Liver (tissue), 3 donors: Measurements from ENCODE around the gene NR0B2.
"Not testable (repeated sequence)": the region's sequence is repeated elsewhere in the genome, so short reads cannot be mapped to it uniquely, and the experiment has no call there.

Source experiments
- CTCF ChIP-seq: fragments of 150-350 bp; IDR thresholded peaks from 2 replicates; pipeline ENCODE4 v1.5.1; 2017; ENCODE audit warnings: improper control_type of control experiment, low read depth, low read length; ENCODE audit not compliant: missing input control
- EGR1 ChIP-seq, 2 donors: IDR thresholded peaks; 2 replicates each; pipeline ENCODE4 v1.6.1; 2016 to 2018; ENCODE audit warnings: antibody characterized with exemption in 2 of 2, low read depth in 2 of 2
- FOXA1 ChIP-seq: IDR thresholded peaks from 2 replicates; pipeline ENCODE4 v1.6.1; 2016; ENCODE audit warnings: antibody characterized with exemption
- GABPA ChIP-seq, 2 donors: IDR thresholded peaks in 1 of 2; conservative IDR thresholded peaks in 1 of 2; 2 replicates each; pipeline ENCODE4 v1.6.1; 2016; ENCODE audit warnings: antibody characterized with exemption in 2 of 2, mild to moderate bottlenecking in 1 of 2, moderate library complexity in 1 of 2
- JUND ChIP-seq, 2 donors: IDR thresholded peaks; 2 replicates each; pipeline ENCODE4 v1.6.1; 2016; ENCODE audit warnings: antibody characterized with exemption in 2 of 2
- NR2F2 ChIP-seq: IDR thresholded peaks from 2 replicates; pipeline ENCODE4 v1.6.1; 2016; ENCODE audit warnings: antibody characterized with exemption
- RAD21 ChIP-seq, 2 donors: IDR thresholded peaks; 2 replicates each; pipeline ENCODE4 v1.6.1; 2016; ENCODE audit warnings: antibody characterized with exemption in 2 of 2, mild to moderate bottlenecking in 2 of 2
- REST ChIP-seq: IDR thresholded peaks from 2 replicates; pipeline ENCODE4 v1.6.1; 2016; ENCODE audit warnings: antibody characterized with exemption, mild to moderate bottlenecking
- SP1 ChIP-seq: IDR thresholded peaks from 2 replicates; pipeline ENCODE4 v1.6.1; 2018; ENCODE audit warnings: antibody characterized with exemption, mild to moderate bottlenecking
- YY1 ChIP-seq: IDR thresholded peaks from 2 replicates; pipeline ENCODE4 v1.6.1; 2016; ENCODE audit warnings: antibody characterized with exemption, mild to moderate bottlenecking
- donor health status: healthy.
- donor health status: healthy.

- not testable (repeated sequence) for TF ChIP-seq GABPA (IDR thresholded peaks at IDR 0.05 in 1 of 2, conservative IDR thresholded peaks at IDR 0.05 in 1 of 2); CTCF; RAD21 (IDR thresholded peaks at IDR 0.05); SP1; NR2F2; REST; EGR1 (IDR thresholded peaks at IDR 0.05; ENCODE audit: low read depth in 2 of 2); YY1; FOXA1; JUND (IDR thresholded peaks at IDR 0.05)
Measured at GRCh38 chr1:26873097-26873496, 40.7 kb downstream of the NR0B2 start.
